HEK293 (cell line): Measurements from ENCODE around the gene KLF13.

Experiments used
- CTCF ChIA-PET: fragments of 350-600 bp; formaldehyde crosslinking; extraction: SDS; loops from one replicate; lab custom pipeline; 2021; ENCODE audit warnings: antibody characterized with exemption; lab: Yijun Ruan, JAX
- POLR2A ChIA-PET: fragments of 300-600 bp; formaldehyde crosslinking; extraction: SDS; loops from one replicate; lab custom pipeline; 2020; ENCODE audit warnings: antibody characterized with exemption, inconsistent platforms; lab: Yijun Ruan, JAX
- H3K27ac ChIP-seq: fragments of 200-500 bp; sonication (Bioruptor generic); 2 replicates; pipeline ENCODE4 v1.5.1; 2014; ENCODE audit warnings: low read depth, low read length, control low read depth, inconsistent platforms; ENCODE audit errors: extremely low read depth
- H3K36me3 ChIP-seq, 2 experiments: fragments of 200-500 bp in 1 of 2; sonication (Bioruptor generic) in 1 of 2; 1 replicate in 1 of 2; 2 replicates in 1 of 2; pipeline ENCODE4 v1.5.1; 2014 to 2017; ENCODE audit warnings: inconsistent platforms in 2 of 2, low read length in 2 of 2; ENCODE audit not compliant: control insufficient read depth in 2 of 2, insufficient read depth in 1 of 2
- H3K4me1 ChIP-seq: fragments of 200-500 bp; sonication (Bioruptor generic); 2 replicates; pipeline ENCODE4 v1.5.1; 2014; ENCODE audit warnings: mild to moderate bottlenecking, low read length, inconsistent platforms; ENCODE audit not compliant: control insufficient read depth, insufficient read depth
- H3K4me3 ChIP-seq: 2 replicates; pipeline ENCODE4 v1.5.1; 2011; ENCODE audit warnings: low read depth, mild to moderate bottlenecking, control low read depth, low read length, moderate library complexity
- H3K9me3 ChIP-seq: fragments of 200-500 bp; sonication (Bioruptor generic); 2 replicates; pipeline ENCODE4 v1.5.1; 2014; ENCODE audit warnings: low read depth, low read length, inconsistent platforms; ENCODE audit not compliant: control insufficient read depth, insufficient read depth
- GLIS1 ChIP-seq: fragments of 450-650 bp; formaldehyde crosslinking; IDR thresholded peaks from 2 replicates; pipeline ENCODE4 v1.5.1; 2016; ENCODE audit warnings: missing biosample characterization, missing genetic modification characterization
- INSM2 ChIP-seq: fragments of 450-650 bp; formaldehyde crosslinking; IDR thresholded peaks from 2 replicates; pipeline ENCODE4 v1.5.1; 2016; ENCODE audit warnings: missing biosample characterization, missing genetic modification characterization
- MZF1 ChIP-seq: fragments of 450-650 bp; formaldehyde crosslinking; IDR thresholded peaks from 2 replicates; pipeline ENCODE4 v1.5.1; 2017; ENCODE audit warnings: missing biosample characterization, missing genetic modification characterization, borderline replicate concordance
- PRDM10 ChIP-seq: fragments of 450-650 bp; formaldehyde crosslinking; IDR thresholded peaks from 2 replicates; pipeline ENCODE4 v1.5.1; 2016; ENCODE audit warnings: missing biosample characterization, missing genetic modification characterization
- SETDB1 ChIP-seq: IDR thresholded peaks from one replicate; pipeline ENCODE4 v1.6.1; 2017; ENCODE audit warnings: mild to moderate bottlenecking, low read length, moderate library complexity, mixed read lengths; ENCODE audit not compliant: insufficient read length
- YY1 ChIP-seq: fragments of 450-650 bp; formaldehyde crosslinking; IDR thresholded peaks from 2 replicates; pipeline ENCODE4 v1.5.1; 2018; ENCODE audit warnings: missing biosample characterization, missing genetic modification characterization
- ZFP69B ChIP-seq: fragments of 450-650 bp; formaldehyde crosslinking; IDR thresholded peaks from 2 replicates; pipeline ENCODE4 v1.5.1; 2016; ENCODE audit warnings: missing biosample characterization, missing genetic modification characterization
- ZIC2 ChIP-seq: fragments of 450-650 bp; formaldehyde crosslinking; IDR thresholded peaks from 2 replicates; pipeline ENCODE4 v1.5.1; 2016; ENCODE audit warnings: missing biosample characterization, missing genetic modification characterization
- ZNF112 ChIP-seq: fragments of 450-650 bp; formaldehyde crosslinking; IDR thresholded peaks from 2 replicates; pipeline ENCODE4 v1.5.0; 2017; ENCODE audit warnings: missing biosample characterization, missing genetic modification characterization
- ZNF121 ChIP-seq: fragments of 450-650 bp; formaldehyde crosslinking; IDR thresholded peaks from 2 replicates; pipeline ENCODE4 v1.5.1; 2016; ENCODE audit warnings: missing biosample characterization, missing genetic modification characterization
- ZNF16 ChIP-seq: fragments of 450-650 bp; formaldehyde crosslinking; IDR thresholded peaks from 2 replicates; pipeline ENCODE4 v1.5.1; 2016; ENCODE audit warnings: low read depth, missing biosample characterization, missing genetic modification characterization
- ZNF24 ChIP-seq: fragments of 450-650 bp; formaldehyde crosslinking; IDR thresholded peaks from 2 replicates; pipeline ENCODE4 v1.5.1; 2016; ENCODE audit warnings: missing biosample characterization, missing genetic modification characterization
- ZNF335 ChIP-seq: fragments of 450-650 bp; formaldehyde crosslinking; conservative IDR thresholded peaks from 2 replicates; pipeline ENCODE4 v1.5.1; 2016; ENCODE audit warnings: missing biosample characterization, missing genetic modification characterization
- ZNF341 ChIP-seq: fragments of 450-650 bp; formaldehyde crosslinking; IDR thresholded peaks from 2 replicates; pipeline ENCODE4; 2016; ENCODE audit warnings: low read depth, missing biosample characterization, missing genetic modification characterization
- ZNF513 ChIP-seq: fragments of 450-650 bp; IDR thresholded peaks from 2 replicates; pipeline ENCODE4 v1.5.1; 2018; ENCODE audit warnings: missing biosample characterization, missing genetic modification characterization
- ZNF529 ChIP-seq: fragments of 450-650 bp; formaldehyde crosslinking; IDR thresholded peaks from 2 replicates; pipeline ENCODE4 v1.5.1; 2017; ENCODE audit warnings: missing genetic modification characterization, missing biosample characterization; ENCODE audit not compliant: insufficient replicate concordance
- ZNF544 ChIP-seq: fragments of 450-650 bp; formaldehyde crosslinking; IDR thresholded peaks from 2 replicates; pipeline ENCODE4 v1.5.0; 2017; ENCODE audit warnings: missing biosample characterization, missing genetic modification characterization
- ZNF549 ChIP-seq: fragments of 450-650 bp; IDR thresholded peaks from 2 replicates; pipeline ENCODE4 v1.5.1; 2018; ENCODE audit warnings: missing biosample characterization, missing genetic modification characterization, mild to moderate bottlenecking, inconsistent platforms, moderate library complexity
- ZNF560 ChIP-seq: fragments of 450-650 bp; formaldehyde crosslinking; IDR thresholded peaks from 2 replicates; pipeline ENCODE4 v1.5.1; 2017; ENCODE audit warnings: missing biosample characterization, missing genetic modification characterization, borderline replicate concordance
- ZNF571 ChIP-seq: fragments of 450-650 bp; formaldehyde crosslinking; IDR thresholded peaks from 2 replicates; pipeline ENCODE4 v1.5.0; 2017; ENCODE audit warnings: missing biosample characterization, missing genetic modification characterization
- ZNF596 ChIP-seq: fragments of 450-650 bp; IDR thresholded peaks from 2 replicates; pipeline ENCODE4 v1.5.0; 2018; ENCODE audit warnings: missing biosample characterization, mild to moderate bottlenecking, missing genetic modification characterization, moderate library complexity
- ZNF621 ChIP-seq: fragments of 450-650 bp; formaldehyde crosslinking; IDR thresholded peaks from 2 replicates; pipeline ENCODE4 v1.5.1; 2017; ENCODE audit warnings: missing biosample characterization, missing genetic modification characterization
- ZNF76 ChIP-seq: fragments of 450-650 bp; formaldehyde crosslinking; IDR thresholded peaks from 2 replicates; pipeline ENCODE4; 2016; ENCODE audit warnings: low read depth, missing biosample characterization, missing genetic modification characterization, borderline replicate concordance
- TF ChIP-seq, protein P1 (sequence below): fragments of 450-650 bp; formaldehyde crosslinking; IDR thresholded peaks from 2 replicates; pipeline ENCODE4 v1.5.1; 2016; ENCODE audit warnings: missing biosample characterization, missing genetic modification characterization
- TF ChIP-seq, protein P2 (sequence below): fragments of 450-650 bp; formaldehyde crosslinking; optimal IDR thresholded peaks from 2 replicates; pipeline ENCODE3; 2016; ENCODE audit warnings: missing biosample characterization, mild to moderate bottlenecking, missing genetic modification characterization

The KLF13 gene

GRCh38 chr15:31374489-31374888, 47.9 kb downstream of the KLF13 start:
- H3K36me3 ChIP-seq: peaks cover 0 to 7% of the 10 kb centered on the region in 2 experiments; a peak in 1 of 3 replicates
- H3K4me1 ChIP-seq: no peaks in the 10 kb centered on the region
- no peaks in the 10 kb centered on the region for H3K9me3 ChIP-seq
- POLR2A ChIA-PET: no interaction called here
- H3K4me3 ChIP-seq: no peak overlapping the region
- TF ChIP-seq ZFP69B (tag by site-specific recombination) (no peak), ZNF513 (tag by site-specific recombination) (no peak), ZNF596 (tag by site-specific recombination) (no peak), ZNF112 (tag by site-specific recombination) (no peak), YY1 (tag by site-specific recombination) (no peak), ZIC2 (no peak), GLIS1 (no peak), ZNF341 (tag by site-specific recombination) (no peak), ZNF121 (no peak), ZNF24 (tag by site-specific recombination) (no peak)
- no peak overlapping the region for H3K27ac ChIP-seq
- CTCF ChIA-PET: interaction anchor here (0.6 kb wide), 1 partner anchor 8 kb away, joined by 3 read pairs; no protein-coding TSS in a partner anchor

DNA sequence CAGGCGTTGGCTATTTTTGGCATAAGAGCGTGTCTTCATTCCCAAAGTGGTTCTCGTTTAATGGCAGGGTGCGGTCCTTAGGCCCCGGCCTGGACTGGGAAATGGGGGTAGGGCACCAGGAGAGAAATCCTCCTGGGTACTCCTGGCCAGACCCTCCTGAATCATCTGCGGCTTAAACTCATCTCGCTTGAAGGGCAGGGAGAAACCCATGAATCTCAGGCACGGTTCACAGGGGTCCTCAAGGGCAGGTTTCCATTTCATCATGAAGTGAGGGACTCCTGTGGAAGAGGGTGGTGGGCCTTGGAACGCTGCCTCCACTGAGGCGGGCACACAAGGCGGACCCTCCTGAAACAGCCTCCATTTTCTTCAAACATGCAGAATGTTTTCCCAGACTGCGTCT, 48.4 kb downstream of the KLF13 start:
- CTCF ChIA-PET: interaction anchor here (0.6 kb wide), 1 partner anchor 8 kb away, joined by 3 read pairs; no protein-coding TSS in a partner anchor
- POLR2A ChIA-PET: no interaction called here
- no peak overlapping the region for H3K4me3 ChIP-seq
- no peaks in the 10 kb centered on the region for H3K9me3 ChIP-seq
- TF ChIP-seq ZNF76 (no peak), PRDM10 (no peak), ZNF24 (tag by site-specific recombination) (no peak), ZNF621 (tag by site-specific recombination) (no peak), ZNF16 (tag by site-specific recombination) (no peak), ZNF549 (tag by site-specific recombination) (no peak), INSM2 (no peak), MZF1 (tag by site-specific recombination) (no peak), ZNF560 (no peak), ZNF529 (tag by site-specific recombination) (no peak), ZNF544 (tag by site-specific recombination) (no peak), ZNF335 (no peak), ZNF571 (tag by site-specific recombination) (no peak), SETDB1 (no peak)
- TF ChIP-seq, protein P1, sequence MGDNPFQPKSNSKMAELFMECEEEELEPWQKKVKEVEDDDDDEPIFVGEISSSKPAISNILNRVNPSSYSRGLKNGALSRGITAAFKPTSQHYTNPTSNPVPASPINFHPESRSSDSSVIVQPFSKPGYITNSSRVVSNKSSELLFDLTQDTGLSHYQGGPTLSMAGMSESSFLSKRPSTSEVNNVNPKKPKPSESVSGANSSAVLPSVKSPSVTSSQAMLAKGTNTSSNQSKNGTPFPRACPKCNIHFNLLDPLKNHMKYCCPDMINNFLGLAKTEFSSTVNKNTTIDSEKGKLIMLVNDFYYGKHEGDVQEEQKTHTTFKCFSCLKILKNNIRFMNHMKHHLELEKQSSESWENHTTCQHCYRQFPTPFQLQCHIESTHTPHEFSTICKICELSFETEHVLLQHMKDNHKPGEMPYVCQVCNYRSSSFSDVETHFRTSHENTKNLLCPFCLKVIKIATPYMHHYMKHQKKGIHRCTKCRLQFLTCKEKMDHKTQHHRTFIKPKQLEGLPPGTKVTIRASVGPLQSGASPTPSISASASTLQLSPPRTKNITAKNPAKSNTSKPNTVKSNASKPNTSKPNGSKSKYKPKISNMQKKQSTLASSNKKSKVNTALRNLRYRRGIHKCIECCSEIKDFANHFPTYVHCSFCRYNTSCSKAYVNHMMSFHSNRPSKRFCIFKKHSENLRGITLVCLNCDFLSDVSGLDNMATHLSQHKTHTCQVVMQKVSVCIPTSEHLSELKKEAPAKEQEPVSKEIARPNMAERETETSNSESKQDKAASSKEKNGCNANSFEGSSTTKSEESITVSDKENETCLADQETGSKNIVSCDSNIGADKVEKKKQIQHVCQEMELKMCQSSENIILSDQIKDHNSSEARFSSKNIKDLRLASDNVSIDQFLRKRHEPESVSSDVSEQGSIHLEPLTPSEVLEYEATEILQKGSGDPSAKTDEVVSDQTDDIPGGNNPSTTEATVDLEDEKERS (tag by site-specific recombination): no peak
- TF ChIP-seq, protein P2, sequence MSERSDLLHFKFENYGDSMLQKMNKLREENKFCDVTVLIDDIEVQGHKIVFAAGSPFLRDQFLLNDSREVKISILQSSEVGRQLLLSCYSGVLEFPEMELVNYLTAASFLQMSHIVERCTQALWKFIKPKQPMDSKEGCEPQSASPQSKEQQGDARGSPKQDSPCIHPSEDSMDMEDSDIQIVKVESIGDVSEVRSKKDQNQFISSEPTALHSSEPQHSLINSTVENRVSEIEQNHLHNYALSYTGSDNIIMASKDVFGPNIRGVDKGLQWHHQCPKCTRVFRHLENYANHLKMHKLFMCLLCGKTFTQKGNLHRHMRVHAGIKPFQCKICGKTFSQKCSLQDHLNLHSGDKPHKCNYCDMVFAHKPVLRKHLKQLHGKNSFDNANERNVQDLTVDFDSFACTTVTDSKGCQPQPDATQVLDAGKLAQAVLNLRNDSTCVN (tag by site-specific recombination): no peak
- H3K36me3 ChIP-seq: peaks cover 0 to 7% of the 10 kb centered on the region in 2 experiments; a peak in 1 of 3 replicates
- no peak overlapping the region for H3K27ac ChIP-seq
- no peaks in the 10 kb centered on the region for H3K4me1 ChIP-seq
